ENCODE data around the gene MST1.

Gene MST1

DNA sequence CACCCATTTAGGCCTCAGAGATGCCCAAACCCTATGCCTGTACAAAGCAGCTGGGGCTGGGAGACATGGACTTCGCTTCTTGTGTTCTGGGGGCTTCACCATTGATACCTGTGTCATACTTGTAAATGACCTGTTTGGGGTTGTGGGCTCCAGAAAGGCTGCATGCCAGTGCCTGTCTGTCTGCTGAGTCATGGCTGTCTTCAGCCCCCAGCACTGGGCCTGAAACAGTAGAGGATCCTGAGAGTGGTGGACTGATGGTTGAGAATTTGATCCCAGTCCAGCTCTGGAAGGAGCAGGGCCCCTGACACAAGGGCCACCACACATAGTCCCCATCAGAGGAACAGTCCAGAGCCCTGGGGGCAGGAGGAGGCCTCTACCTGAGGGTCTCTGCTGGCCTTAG, 39.7 kb downstream of the MST1 start:
- CTCF ChIA-PET, result no interaction called here
- POLR2A ChIA-PET, result no interaction called here
- TF ChIP-seq, protein P1, sequence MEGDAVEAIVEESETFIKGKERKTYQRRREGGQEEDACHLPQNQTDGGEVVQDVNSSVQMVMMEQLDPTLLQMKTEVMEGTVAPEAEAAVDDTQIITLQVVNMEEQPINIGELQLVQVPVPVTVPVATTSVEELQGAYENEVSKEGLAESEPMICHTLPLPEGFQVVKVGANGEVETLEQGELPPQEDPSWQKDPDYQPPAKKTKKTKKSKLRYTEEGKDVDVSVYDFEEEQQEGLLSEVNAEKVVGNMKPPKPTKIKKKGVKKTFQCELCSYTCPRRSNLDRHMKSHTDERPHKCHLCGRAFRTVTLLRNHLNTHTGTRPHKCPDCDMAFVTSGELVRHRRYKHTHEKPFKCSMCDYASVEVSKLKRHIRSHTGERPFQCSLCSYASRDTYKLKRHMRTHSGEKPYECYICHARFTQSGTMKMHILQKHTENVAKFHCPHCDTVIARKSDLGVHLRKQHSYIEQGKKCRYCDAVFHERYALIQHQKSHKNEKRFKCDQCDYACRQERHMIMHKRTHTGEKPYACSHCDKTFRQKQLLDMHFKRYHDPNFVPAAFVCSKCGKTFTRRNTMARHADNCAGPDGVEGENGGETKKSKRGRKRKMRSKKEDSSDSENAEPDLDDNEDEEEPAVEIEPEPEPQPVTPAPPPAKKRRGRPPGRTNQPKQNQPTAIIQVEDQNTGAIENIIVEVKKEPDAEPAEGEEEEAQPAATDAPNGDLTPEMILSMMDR (IDR thresholded peaks at IDR 0.05; ENCODE audit: insufficient read depth, low read length, missing control alignments), result no peak
- no peak for DNase-seq (ENCODE audit: low read depth, low spot score)
- no peak overlapping the region for H3K4me3 ChIP-seq (ENCODE audit: low read depth, low read length)

DNA sequence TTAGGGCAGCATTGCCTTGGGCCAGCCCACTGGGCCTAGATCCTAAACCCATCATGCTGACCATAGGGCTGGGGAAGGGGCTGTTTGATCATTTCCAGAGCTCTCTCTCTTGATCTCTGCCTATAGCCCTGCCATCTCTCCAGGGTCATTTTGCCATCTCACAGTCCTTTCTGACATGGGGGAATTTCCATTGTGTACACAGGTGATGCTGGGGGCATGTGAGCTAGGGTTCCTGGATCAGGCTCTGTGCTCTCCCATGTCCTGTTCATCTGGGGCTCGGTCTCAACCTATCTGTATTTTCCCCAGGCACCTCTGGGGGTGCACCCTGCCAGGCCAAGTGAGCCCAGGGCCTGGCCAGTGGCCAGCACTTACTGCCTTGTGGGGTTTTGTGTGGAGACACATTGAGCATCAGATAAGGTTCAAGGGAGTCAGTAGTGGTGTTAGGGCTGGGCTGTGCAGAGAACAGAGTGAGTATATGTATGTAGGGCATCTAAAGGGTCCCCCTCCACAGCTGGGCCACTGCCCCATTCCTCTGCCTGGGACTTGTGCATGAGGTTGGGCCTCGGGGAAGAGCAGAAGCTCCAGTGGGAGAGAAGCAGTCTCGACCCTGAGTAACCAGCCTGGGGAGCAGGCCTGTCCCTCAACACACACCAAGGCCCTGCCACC, 40.8 kb downstream of the MST1 start:
- no peak overlapping the region for H3K4me3 ChIP-seq (ENCODE audit: low read depth, low read length)
- ChIA-PET CTCF (interaction anchor here (1.1 to 3.5 kb wide), 2 partner anchors 23 to 108 kb away, joined by 3 to 13 read pairs; no protein-coding TSS in a partner anchor), POLR2A (no interaction called here)
- no peak for DNase-seq (ENCODE audit: low read depth, low spot score)
- TF ChIP-seq, protein P1 (IDR thresholded peaks at IDR 0.05; ENCODE audit: insufficient read depth, low read length, missing control alignments), result no peak

DNA sequence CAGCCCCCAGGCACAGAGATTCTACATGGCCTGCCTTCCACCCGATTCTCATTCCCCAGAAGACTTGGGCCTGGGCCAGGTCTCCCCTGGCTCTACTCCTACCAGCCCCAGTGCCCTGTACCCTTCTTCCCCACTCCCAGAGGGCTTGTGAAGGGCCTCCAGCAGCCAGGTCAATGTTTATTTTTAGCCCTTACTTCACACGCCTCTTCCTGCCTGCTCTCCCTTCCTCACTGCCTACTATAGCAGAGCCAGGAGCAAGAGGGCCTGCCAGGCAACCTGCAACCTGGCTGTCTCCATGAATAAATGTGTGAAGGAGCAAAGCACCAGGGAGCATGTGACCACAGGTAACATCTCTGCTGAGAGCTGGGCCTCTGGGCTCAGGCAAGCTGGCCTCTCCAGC, 41.5 kb downstream of the MST1 start:
- CTCF ChIA-PET, result interaction anchor here (3.5 kb wide), 1 partner anchor 24 kb away, joined by 13 read pairs; no protein-coding TSS in a partner anchor

DNA sequence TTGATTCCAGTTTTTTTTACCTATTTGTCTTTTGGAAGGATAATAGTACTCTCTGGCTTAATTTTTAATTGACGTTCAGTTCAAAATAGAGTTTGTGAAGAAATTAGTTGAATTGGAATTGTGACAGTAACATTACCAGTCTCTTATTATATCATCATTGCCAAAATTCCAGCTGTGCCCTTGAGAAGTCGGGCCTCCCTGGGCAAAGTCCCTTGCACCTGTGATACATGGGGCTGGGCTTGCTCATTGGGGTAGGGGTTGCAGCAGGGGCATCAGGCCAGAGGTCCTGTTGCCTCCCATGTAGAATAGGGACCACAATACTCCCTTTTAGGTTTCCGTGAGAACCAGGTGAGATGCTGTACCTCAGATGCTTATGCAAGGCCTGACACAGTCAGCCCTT, 43.0 kb downstream of the MST1 start:
- DNase-seq (ENCODE audit: low read depth, low spot score), result no peak
- ChIA-PET CTCF (interaction anchor here (0.8 to 3.5 kb wide), 4 partner anchors 14 to 25 kb away, joined by 3 to 13 read pairs (median 4); no protein-coding TSS in a partner anchor), POLR2A (no interaction called here)
- TF ChIP-seq, protein P1 (IDR thresholded peaks at IDR 0.05; ENCODE audit: insufficient read depth, low read length, missing control alignments), result no peak
- H3K4me3 ChIP-seq (ENCODE audit: low read depth, low read length), result no peak overlapping the region

More for the DNA sequence above, 41.5 kb downstream of the MST1 start:
- TF ChIP-seq, protein P1 (IDR thresholded peaks at IDR 0.05; ENCODE audit: insufficient read depth, low read length, missing control alignments), result no peak
- no peak for DNase-seq (ENCODE audit: low read depth, low spot score)
- POLR2A ChIA-PET, result no interaction called here
- no peak overlapping the region for H3K4me3 ChIP-seq (ENCODE audit: low read depth, low read length)

DNA sequence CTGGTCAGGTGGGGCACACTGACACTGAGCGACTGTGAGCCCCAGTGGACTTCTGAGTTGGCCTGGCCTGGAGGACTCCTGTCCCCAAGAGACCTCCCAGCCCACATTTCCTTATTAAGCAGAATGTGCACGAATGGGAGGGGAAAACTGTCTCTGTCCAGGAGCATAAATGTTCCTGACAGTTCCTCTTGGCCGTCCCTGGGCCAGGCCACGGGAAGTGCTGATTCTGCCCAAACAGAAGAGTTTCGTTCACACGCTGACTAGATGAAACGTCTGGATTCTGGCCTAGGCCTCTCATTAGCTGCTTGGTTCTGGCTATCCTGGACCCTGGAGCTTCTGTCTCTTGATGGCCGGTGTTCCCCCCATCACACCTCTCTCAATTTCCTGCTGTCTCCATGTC, 44.6 kb downstream of the MST1 start:
- CTCF ChIA-PET, result interaction anchor here (1.9 kb wide), 1 partner anchor 105 kb away, joined by 5 read pairs; no protein-coding TSS in a partner anchor
- H3K4me3 ChIP-seq (ENCODE audit: low read depth, low read length), result no peak overlapping the region
- DNase-seq (ENCODE audit: low read depth, low spot score), result no peak
- POLR2A ChIA-PET, result no interaction called here
- TF ChIP-seq, protein P1 (IDR thresholded peaks at IDR 0.05; ENCODE audit: insufficient read depth, low read length, missing control alignments), result no peak

DNA sequence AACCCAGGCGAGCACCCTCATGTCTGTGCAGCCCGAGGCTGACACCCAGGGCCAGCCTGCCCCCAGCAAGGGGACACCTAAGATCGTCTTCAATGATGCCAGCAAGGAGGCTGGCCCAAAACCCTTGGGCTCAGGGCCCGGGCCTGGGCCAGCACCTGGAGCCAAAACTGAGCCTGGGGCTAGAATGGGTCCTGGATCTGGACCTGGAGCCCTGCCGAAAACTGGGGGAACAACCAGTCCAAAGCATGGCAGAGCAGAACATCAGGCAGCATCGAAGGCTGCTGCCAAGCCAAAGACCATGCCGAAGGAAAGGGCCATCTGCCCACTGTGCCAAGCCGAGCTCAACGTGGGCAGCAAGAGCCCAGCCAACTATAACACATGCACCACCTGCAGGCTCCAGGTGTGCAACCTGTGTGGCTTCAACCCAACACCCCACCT, 46.5 kb downstream of the MST1 start:
- CTCF ChIA-PET, result interaction anchor here (1.0 kb wide), 1 partner anchor 29 kb away, joined by 5 read pairs; no protein-coding TSS in a partner anchor
- TF ChIP-seq, protein P1 (IDR thresholded peaks at IDR 0.05; ENCODE audit: insufficient read depth, low read length, missing control alignments), result no peak
- no peak for DNase-seq (ENCODE audit: low read depth, low spot score)
- POLR2A ChIA-PET, result no interaction called here
- no peak overlapping the region for H3K4me3 ChIP-seq (ENCODE audit: low read depth, low read length)

All from AG04449 (cell line).